NCI-H1105 treated with DMSO at 0.1 percent for 48 hours (cell line): Measurements from ENCODE around the gene HMSD.
A peak's percentile ranks its signal among the peaks of the same experiment; 100 is the strongest.
"Not testable (repeated sequence)": the region's sequence is repeated elsewhere in the genome, so short reads cannot be mapped to it uniquely, and the experiment has no call there.

Experiments used
- DNase-seq: peaks from one replicate; lab custom pipeline; 2025; lab: John Stamatoyannopoulos, UW

Gene HMSD

GRCh38 chr18:63949068-63949737, at the start of gene HMSD:
Gene HMSD (plus strand): TSS chr18:63949301. CDS start chr18:63953456, 4,155 bp downstream.
- peak; percentile 92 for DNase-seq

GRCh38 chr18:63903851-63904570, 45.1 kb upstream of the HMSD start:
- no peak for DNase-seq

- DNase-seq: no peak
Observed at GRCh38 chr18:63904694-63905093, 44.4 kb upstream of the HMSD start.

- no peak for DNase-seq
Observed at GRCh38 chr18:63905361-63905760, 43.7 kb upstream of the HMSD start.

- no peak for DNase-seq
Observed at GRCh38 chr18:63906056-63906455, 43.0 kb upstream of the HMSD start.

GRCh38 chr18:63907664-63908063, 41.4 kb upstream of the HMSD start, which contains the start of gene SERPINB10:
Gene SERPINB10 (plus strand): TSS chr18:63907958. CDS start chr18:63915511, 7,553 bp downstream.
- DNase-seq: no peak

- no peak for DNase-seq
Observed at GRCh38 chr18:63908858-63909257, 40.2 kb upstream of the HMSD start.

GRCh38 chr18:63909870-63910269, 39.2 kb upstream of the HMSD start:
- no peak for DNase-seq

- DNase-seq: no peak
Observed at GRCh38 chr18:63917817-63918216, 31.3 kb upstream of the HMSD start.

- no peak for DNase-seq
Observed at GRCh38 chr18:63922049-63922448, 27.1 kb upstream of the HMSD start.

- no peak for DNase-seq
Observed at GRCh38 chr18:63924551-63924950, 24.6 kb upstream of the HMSD start.

- no peak for DNase-seq
Observed at GRCh38 chr18:63928331-63928730, 20.8 kb upstream of the HMSD start.

- not testable (repeated sequence) for DNase-seq
Observed at GRCh38 chr18:63929369-63929768, 19.7 kb upstream of the HMSD start.

- DNase-seq: no peak
Observed at GRCh38 chr18:63930773-63931354, 18.2 kb upstream of the HMSD start.

GRCh38 chr18:63936156-63936931, 12.8 kb upstream of the HMSD start:
- DNase-seq: no peak

GRCh38 chr18:63936932-63937393, 12.1 kb upstream of the HMSD start:
- no peak for DNase-seq

- no peak for DNase-seq
Observed at GRCh38 chr18:63940008-63940407, 9.1 kb upstream of the HMSD start.

- not testable (repeated sequence) for DNase-seq
Observed at GRCh38 chr18:63940543-63941050, 8.5 kb upstream of the HMSD start.

- DNase-seq: no peak
Observed at GRCh38 chr18:63947051-63947790, 1.9 kb upstream of the HMSD start.

GRCh38 chr18:63951302-63951705, 2.2 kb downstream of the HMSD start:
- no peak for DNase-seq

- DNase-seq: peak; percentile 61
Observed at GRCh38 chr18:63953811-63954210, 4.7 kb downstream of the HMSD start.
